ENCODE data around the gene QPCT.

The QPCT gene

GRCh38 chr2:37361994-37362698 lies 17.7 kb downstream of the QPCT start:
- Histone ChIP-seq H3K4me1 (ENCODE audit: insufficient read depth, low read length) (no peaks in the 10 kb centered on the region), H3K9me3 (ENCODE audit: insufficient read depth, low read depth, low read length) (no peaks in the 10 kb centered on the region), H3K4me3 (ENCODE audit: low read length) (no peak overlapping the region), H3K36me3 (ENCODE audit: insufficient read depth, low read depth, low read length) (no peaks in the 10 kb centered on the region), H3K27me3 (ENCODE audit: insufficient read depth, low read length) (no peaks in the 10 kb centered on the region), H3K9ac (ENCODE audit: low read depth, low read length) (no peak overlapping the region), H3K27ac (ENCODE audit: low read length) (no peak overlapping the region)

- Histone ChIP-seq H3K9ac (ENCODE audit: low read depth, low read length) (no peak overlapping the region), H3K27me3 (ENCODE audit: insufficient read depth, low read length) (no peaks in the 10 kb centered on the region), H3K4me3 (ENCODE audit: low read length) (no peak overlapping the region), H3K36me3 (ENCODE audit: insufficient read depth, low read depth, low read length) (no peaks in the 10 kb centered on the region), H3K9me3 (ENCODE audit: insufficient read depth, low read depth, low read length) (no peaks in the 10 kb centered on the region), H3K27ac (ENCODE audit: low read length) (no peak overlapping the region), H3K4me1 (ENCODE audit: insufficient read depth, low read length) (no peaks in the 10 kb centered on the region)
Measured at GRCh38 chr2:37364351-37364750, 19.9 kb downstream of the QPCT start.

GRCh38 chr2:37365669-37366068 lies 21.2 kb downstream of the QPCT start:
- Histone ChIP-seq H3K4me1 (ENCODE audit: insufficient read depth, low read length) (no peaks in the 10 kb centered on the region), H3K27ac (ENCODE audit: low read length) (no peak overlapping the region), H3K4me3 (ENCODE audit: low read length) (no peak overlapping the region), H3K27me3 (ENCODE audit: insufficient read depth, low read length) (no peaks in the 10 kb centered on the region), H3K36me3 (ENCODE audit: insufficient read depth, low read depth, low read length) (no peaks in the 10 kb centered on the region), H3K9me3 (ENCODE audit: insufficient read depth, low read depth, low read length) (no peaks in the 10 kb centered on the region), H3K9ac (ENCODE audit: low read depth, low read length) (no peak overlapping the region)

GRCh38 chr2:37366773-37367172 lies 22.3 kb downstream of the QPCT start:
- Histone ChIP-seq H3K27me3 (ENCODE audit: insufficient read depth, low read length) (no peaks in the 10 kb centered on the region), H3K36me3 (ENCODE audit: insufficient read depth, low read depth, low read length) (no peaks in the 10 kb centered on the region), H3K4me3 (ENCODE audit: low read length) (no peak overlapping the region), H3K27ac (ENCODE audit: low read length) (no peak overlapping the region), H3K9me3 (ENCODE audit: insufficient read depth, low read depth, low read length) (no peaks in the 10 kb centered on the region), H3K9ac (ENCODE audit: low read depth, low read length) (no peak overlapping the region), H3K4me1 (ENCODE audit: insufficient read depth, low read length) (no peaks in the 10 kb centered on the region)

GRCh38 chr2:37367310-37367709 lies 22.9 kb downstream of the QPCT start:
- H3K4me1 ChIP-seq (ENCODE audit: insufficient read depth, low read length): no peaks in the 10 kb centered on the region
- H3K4me3 ChIP-seq (ENCODE audit: low read length): no peak overlapping the region
- no peak overlapping the region for H3K9ac ChIP-seq (ENCODE audit: low read depth, low read length)
- H3K9me3 ChIP-seq (ENCODE audit: insufficient read depth, low read depth, low read length): no peaks in the 10 kb centered on the region
- H3K27me3 ChIP-seq (ENCODE audit: insufficient read depth, low read length): no peaks in the 10 kb centered on the region
- no peaks in the 10 kb centered on the region for H3K36me3 ChIP-seq (ENCODE audit: insufficient read depth, low read depth, low read length)
- no peak overlapping the region for H3K27ac ChIP-seq (ENCODE audit: low read length)

GRCh38 chr2:37367984-37368383 lies 23.6 kb downstream of the QPCT start:
- no peaks in the 10 kb centered on the region for H3K36me3 ChIP-seq (ENCODE audit: insufficient read depth, low read depth, low read length)
- H3K9me3 ChIP-seq (ENCODE audit: insufficient read depth, low read depth, low read length): no peaks in the 10 kb centered on the region
- no peaks in the 10 kb centered on the region for H3K27me3 ChIP-seq (ENCODE audit: insufficient read depth, low read length)
- no peak overlapping the region for H3K27ac ChIP-seq (ENCODE audit: low read length)
- H3K4me1 ChIP-seq (ENCODE audit: insufficient read depth, low read length): no peaks in the 10 kb centered on the region
- no peak overlapping the region for H3K4me3 ChIP-seq (ENCODE audit: low read length)
- H3K9ac ChIP-seq (ENCODE audit: low read depth, low read length): no peak overlapping the region

GRCh38 chr2:37370666-37371065 lies 26.2 kb downstream of the QPCT start:
- no peak overlapping the region for H3K27ac ChIP-seq (ENCODE audit: low read length)

GRCh38 chr2:37372000-37372399 lies 27.6 kb downstream of the QPCT start:
- H3K27me3 ChIP-seq (ENCODE audit: insufficient read depth, low read length): no peaks in the 10 kb centered on the region
- H3K36me3 ChIP-seq (ENCODE audit: insufficient read depth, low read depth, low read length): no peaks in the 10 kb centered on the region
- no peaks in the 10 kb centered on the region for H3K9me3 ChIP-seq (ENCODE audit: insufficient read depth, low read depth, low read length)
- no peak overlapping the region for H3K27ac ChIP-seq (ENCODE audit: low read length)
- H3K9ac ChIP-seq (ENCODE audit: low read depth, low read length): no peak overlapping the region
- no peak overlapping the region for H3K4me3 ChIP-seq (ENCODE audit: low read length)
- H3K4me1 ChIP-seq (ENCODE audit: insufficient read depth, low read length): no peaks in the 10 kb centered on the region

More at GRCh38 chr2:37370666-37371065, 26.2 kb downstream of the QPCT start:
- no peaks in the 10 kb centered on the region for H3K27me3 ChIP-seq (ENCODE audit: insufficient read depth, low read length)
- H3K4me3 ChIP-seq (ENCODE audit: low read length): no peak overlapping the region
- H3K4me1 ChIP-seq (ENCODE audit: insufficient read depth, low read length): no peaks in the 10 kb centered on the region
- no peak overlapping the region for H3K9ac ChIP-seq (ENCODE audit: low read depth, low read length)
- H3K36me3 ChIP-seq (ENCODE audit: insufficient read depth, low read depth, low read length): no peaks in the 10 kb centered on the region
- H3K9me3 ChIP-seq (ENCODE audit: insufficient read depth, low read depth, low read length): no peaks in the 10 kb centered on the region

GRCh38 chr2:37375741-37376288 lies 31.4 kb downstream of the QPCT start:
- Histone ChIP-seq H3K36me3 (ENCODE audit: insufficient read depth, low read depth, low read length) (no peaks in the 10 kb centered on the region), H3K4me1 (ENCODE audit: insufficient read depth, low read length) (no peaks in the 10 kb centered on the region), H3K27ac (ENCODE audit: low read length) (no peak overlapping the region), H3K27me3 (ENCODE audit: insufficient read depth, low read length) (no peaks in the 10 kb centered on the region), H3K9me3 (ENCODE audit: insufficient read depth, low read depth, low read length) (no peaks in the 10 kb centered on the region), H3K4me3 (ENCODE audit: low read length) (no peak overlapping the region), H3K9ac (ENCODE audit: low read depth, low read length) (no peak overlapping the region)

GRCh38 chr2:37376421-37377186 lies 32.2 kb downstream of the QPCT start:
- Histone ChIP-seq H3K27ac (ENCODE audit: low read length) (no peak overlapping the region), H3K4me3 (ENCODE audit: low read length) (no peak overlapping the region), H3K27me3 (ENCODE audit: insufficient read depth, low read length) (no peaks in the 10 kb centered on the region), H3K9me3 (ENCODE audit: insufficient read depth, low read depth, low read length) (no peaks in the 10 kb centered on the region), H3K4me1 (ENCODE audit: insufficient read depth, low read length) (no peaks in the 10 kb centered on the region), H3K9ac (ENCODE audit: low read depth, low read length) (no peak overlapping the region), H3K36me3 (ENCODE audit: insufficient read depth, low read depth, low read length) (no peaks in the 10 kb centered on the region)

- Histone ChIP-seq H3K9ac (ENCODE audit: low read depth, low read length) (no peak overlapping the region), H3K27me3 (ENCODE audit: insufficient read depth, low read length) (no peaks in the 10 kb centered on the region), H3K36me3 (ENCODE audit: insufficient read depth, low read depth, low read length) (no peaks in the 10 kb centered on the region), H3K4me1 (ENCODE audit: insufficient read depth, low read length) (no peaks in the 10 kb centered on the region), H3K9me3 (ENCODE audit: insufficient read depth, low read depth, low read length) (no peaks in the 10 kb centered on the region), H3K4me3 (ENCODE audit: low read length) (no peak overlapping the region), H3K27ac (ENCODE audit: low read length) (no peak overlapping the region)
Measured at GRCh38 chr2:37377187-37377532, 32.7 kb downstream of the QPCT start.

GRCh38 chr2:37378411-37378810 lies 34.0 kb downstream of the QPCT start:
- Histone ChIP-seq H3K36me3 (ENCODE audit: insufficient read depth, low read depth, low read length) (no peaks in the 10 kb centered on the region), H3K9ac (ENCODE audit: low read depth, low read length) (no peak overlapping the region), H3K4me1 (ENCODE audit: insufficient read depth, low read length) (no peaks in the 10 kb centered on the region), H3K27me3 (ENCODE audit: insufficient read depth, low read length) (no peaks in the 10 kb centered on the region), H3K9me3 (ENCODE audit: insufficient read depth, low read depth, low read length) (no peaks in the 10 kb centered on the region), H3K4me3 (ENCODE audit: low read length) (no peak overlapping the region), H3K27ac (ENCODE audit: low read length) (no peak overlapping the region)
